Prostate gland (tissue), 2 donors: ENCODE data around the gene PHF8.

Experiments
- POLR2A ChIP-seq: fragments of 450-650 bp; IDR thresholded peaks from one replicate; pipeline ENCODE4 v1.6.1; 2016; ENCODE audit warnings: antibody characterized with exemption, mild to moderate bottlenecking
- TF ChIP-seq, protein P1 (sequence below), 4 experiments: fragments of 200-600 bp in 2 of 4; fragments of 450-650 bp in 2 of 4; sonication (generic) in 2 of 4; IDR thresholded peaks; 1 replicate in 3 of 4; 2 replicates in 1 of 4; pipeline ENCODE4 v1.5.1; 2016 to 2019; ENCODE audit warnings: antibody characterized with exemption in 4 of 4, mild to moderate bottlenecking in 2 of 4, moderate library complexity in 2 of 4

DNA sequence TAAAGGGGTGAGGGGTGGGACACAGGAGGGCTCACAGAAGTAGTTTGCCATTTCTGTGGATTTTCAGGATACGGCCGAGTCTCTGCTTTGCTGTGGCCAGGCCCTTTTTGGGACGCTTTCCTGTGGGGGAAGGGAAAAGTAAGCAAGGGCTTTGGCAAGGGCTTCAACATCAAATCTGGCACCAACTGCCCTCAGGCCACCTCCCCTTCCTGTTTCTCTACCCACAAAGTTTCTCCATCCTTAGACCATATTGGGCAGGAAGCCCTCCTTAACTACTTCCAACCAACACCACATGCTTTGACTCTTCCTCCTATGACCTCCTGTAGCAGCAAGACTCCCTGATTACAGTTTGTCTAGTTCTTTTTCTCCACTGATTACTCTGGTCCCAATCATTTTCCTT, 105.1 kb downstream of the PHF8 start:
- TF ChIP-seq, protein P1, sequence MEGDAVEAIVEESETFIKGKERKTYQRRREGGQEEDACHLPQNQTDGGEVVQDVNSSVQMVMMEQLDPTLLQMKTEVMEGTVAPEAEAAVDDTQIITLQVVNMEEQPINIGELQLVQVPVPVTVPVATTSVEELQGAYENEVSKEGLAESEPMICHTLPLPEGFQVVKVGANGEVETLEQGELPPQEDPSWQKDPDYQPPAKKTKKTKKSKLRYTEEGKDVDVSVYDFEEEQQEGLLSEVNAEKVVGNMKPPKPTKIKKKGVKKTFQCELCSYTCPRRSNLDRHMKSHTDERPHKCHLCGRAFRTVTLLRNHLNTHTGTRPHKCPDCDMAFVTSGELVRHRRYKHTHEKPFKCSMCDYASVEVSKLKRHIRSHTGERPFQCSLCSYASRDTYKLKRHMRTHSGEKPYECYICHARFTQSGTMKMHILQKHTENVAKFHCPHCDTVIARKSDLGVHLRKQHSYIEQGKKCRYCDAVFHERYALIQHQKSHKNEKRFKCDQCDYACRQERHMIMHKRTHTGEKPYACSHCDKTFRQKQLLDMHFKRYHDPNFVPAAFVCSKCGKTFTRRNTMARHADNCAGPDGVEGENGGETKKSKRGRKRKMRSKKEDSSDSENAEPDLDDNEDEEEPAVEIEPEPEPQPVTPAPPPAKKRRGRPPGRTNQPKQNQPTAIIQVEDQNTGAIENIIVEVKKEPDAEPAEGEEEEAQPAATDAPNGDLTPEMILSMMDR (IDR thresholded peaks at IDR 0.05): no peak
- TF ChIP-seq POLR2A: no peak
